Placental pericyte (primary cell): ENCODE measurements around the gene TEAD3. TPM values are rescaled to one million over a fixed set of nuclear protein-coding genes. Genes with fewer than 3 reads are reported as not detected.

Experiments
- small RNA-seq: library from RNA; depleted of rRNA; stranded (forward); fragments of <200 nt; gene quantifications from one replicate; pipeline ENCODE3, GENCODE V24; 2012; ENCODE audit warnings: low replicate concordance
- total RNA-seq: library from RNA; depleted of rRNA; stranded (reverse); fragments of >200 nt; gene quantifications from 2 replicates; pipeline ENCODE4 v1.2.3, GENCODE V29; 2012

TEAD3 gene
- 18.2 and 26.9 TPM in 2 replicates for total RNA-seq

DNA sequence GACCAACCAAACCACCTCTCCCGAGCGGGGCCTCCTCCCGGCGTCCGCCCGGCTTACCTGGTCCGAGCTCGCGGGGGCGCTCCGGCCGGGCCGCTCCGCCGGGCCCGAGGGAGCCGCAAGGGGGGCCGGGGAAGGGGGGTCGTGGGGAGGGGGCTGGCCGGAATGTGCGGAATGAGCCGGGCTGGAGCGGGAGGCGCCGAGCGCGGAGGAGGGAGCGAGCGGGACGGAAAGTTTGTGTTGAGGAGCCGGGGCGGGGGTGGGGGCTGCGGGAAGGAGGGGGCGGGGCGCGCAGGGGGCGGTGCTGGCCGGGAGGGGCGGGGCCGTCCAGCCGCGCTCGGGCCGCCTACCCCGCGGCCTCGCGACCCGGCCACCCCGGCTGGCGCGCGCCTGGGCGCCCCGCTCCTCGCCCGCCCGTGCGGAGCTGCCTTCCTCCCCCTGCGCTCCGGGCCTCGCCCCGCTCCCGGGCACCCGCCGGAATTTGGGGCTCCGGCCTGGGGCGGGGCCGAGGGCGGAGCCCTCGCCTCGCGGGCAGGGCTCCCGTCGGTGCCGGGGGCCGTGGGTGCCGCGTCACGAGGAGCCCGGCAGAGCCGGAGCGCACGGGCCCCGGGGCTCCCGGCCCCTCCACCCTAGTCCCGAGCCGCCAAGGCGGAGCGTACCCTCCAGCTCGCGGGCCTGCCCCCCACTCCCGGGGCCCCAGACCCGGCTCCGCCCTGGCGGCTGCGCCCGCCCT lies at the start of gene TEAD3:
Gene TEAD3 (minus strand): TSS at position 239 of the 730 bp plus-strand sequence.

GRCh38 chr6:35512740-35513139 lies 15.9 kb upstream of the TEAD3 start, which contains the start of gene TULP1:
Gene TULP1, minus strand, starts transcription at chr6:35512896. Its CDS starts 38 bp downstream, at chr6:35512858.

DNA sequence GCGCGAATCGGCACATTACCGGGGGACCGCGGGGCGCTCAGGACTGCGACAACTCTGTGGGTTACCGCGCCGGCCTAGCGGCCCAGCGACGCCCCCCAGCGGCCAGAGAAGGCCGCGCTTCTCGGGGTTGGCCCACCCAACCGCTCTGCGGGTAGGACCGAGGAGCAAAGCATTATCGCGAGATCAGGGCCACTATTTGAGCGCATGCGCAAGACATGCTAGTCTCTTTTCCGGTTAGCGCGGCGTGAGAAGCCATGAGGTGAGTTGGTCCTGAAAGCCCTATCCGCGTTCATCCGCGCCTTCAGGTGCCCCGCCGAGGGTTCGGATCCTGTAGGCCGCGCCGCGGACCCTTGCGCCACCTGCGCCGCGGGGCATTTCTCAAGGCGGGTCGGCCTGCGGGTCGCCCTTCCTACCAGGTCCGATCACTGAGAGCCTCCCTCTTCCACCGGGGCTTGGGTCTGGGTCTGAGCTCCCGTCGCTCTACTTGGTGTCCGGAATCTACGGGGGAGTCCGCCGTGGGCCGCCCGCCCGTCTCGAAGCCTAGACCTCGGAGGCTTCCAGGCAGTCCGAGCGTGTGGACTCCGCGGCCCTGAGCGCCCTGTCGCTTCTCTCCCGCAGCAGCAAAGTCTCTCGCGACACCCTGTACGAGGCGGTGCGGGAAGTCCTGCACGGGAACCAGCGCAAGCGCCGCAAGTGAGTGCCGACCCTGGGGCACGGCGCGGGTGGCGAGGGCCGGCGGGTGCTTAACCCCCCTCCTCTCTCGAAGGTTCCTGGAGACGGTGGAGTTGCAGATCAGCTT lies 28.5 kb downstream of the TEAD3 start, which contains the start of gene RPL10A:
Gene RPL10A (plus strand): TSS at position 221 of the 799 bp plus-strand sequence. CDS start 34 bp downstream, at position 255.

DNA sequence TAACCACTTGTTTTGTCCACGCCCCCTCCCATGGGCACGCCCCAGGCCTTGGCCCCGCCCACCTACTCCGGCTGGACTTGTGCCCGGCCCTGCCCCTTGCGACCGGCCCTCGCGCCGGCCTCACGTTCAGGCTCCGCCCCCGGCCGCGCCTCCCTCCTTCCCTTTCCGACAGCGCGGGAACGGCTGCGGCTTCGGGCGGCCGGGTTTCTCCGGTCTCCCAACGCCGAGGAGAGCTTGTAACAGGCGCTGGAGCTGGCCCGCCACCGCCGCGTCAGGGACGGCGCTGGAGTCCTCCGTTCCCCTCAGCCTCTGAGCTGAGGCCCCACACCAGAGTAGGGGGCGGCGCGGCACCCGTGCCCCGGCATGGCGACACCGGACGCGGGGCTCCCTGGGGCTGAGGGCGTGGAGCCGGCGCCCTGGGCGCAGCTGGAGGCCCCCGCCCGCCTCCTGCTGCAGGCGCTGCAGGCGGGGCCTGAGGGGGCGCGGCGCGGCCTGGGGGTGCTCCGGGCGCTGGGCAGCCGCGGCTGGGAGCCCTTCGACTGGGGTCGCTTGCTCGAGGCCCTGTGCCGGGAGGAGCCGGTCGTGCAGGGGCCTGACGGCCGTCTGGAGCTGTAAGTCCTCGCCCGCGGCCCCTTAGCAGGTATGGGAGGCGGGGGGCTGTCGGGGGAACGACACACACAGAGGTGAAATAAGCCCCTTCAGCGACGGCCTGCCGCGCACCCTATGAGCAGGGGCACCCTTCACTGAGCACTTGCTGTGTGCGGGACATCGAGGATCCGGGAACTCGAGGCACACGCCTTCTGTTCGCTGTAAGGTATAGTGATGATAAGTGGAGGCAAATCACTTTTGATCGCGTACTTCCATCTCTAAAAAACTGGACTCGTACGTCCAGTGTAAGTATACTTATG lies 44.4 kb downstream of the TEAD3 start, which contains the start of gene FANCE:
Gene FANCE (plus strand): TSS at position 156 of the 908 bp plus-strand sequence. CDS start 208 bp downstream, at position 364.

Small RNA genes within 50 kb of the gene (small RNA-seq; reads per million reads assigned to genes)
- gene MIR7111, result 0.26 reads per million

Other genes with a start within 250 kb of the TEAD3 start
- 20.9 and 27.6 TPM in 2 replicates for gene ZNF76, start 237.3 kb downstream of the TEAD3 start, total RNA-seq
- 0.22 and 0.57 TPM in 2 replicates for gene DEF6, start 199.3 kb downstream of the TEAD3 start, total RNA-seq
- gene PPARD, start 154.5 kb downstream of the TEAD3 start, total RNA-seq, result 8.3 and 11.6 TPM in 2 replicates
- gene FANCE, start 44.7 kb downstream of the TEAD3 start, total RNA-seq, result 7.7 and 12.3 TPM in 2 replicates
- 845 and 1,403 TPM in 2 replicates for gene RPL10A, start 28.7 kb downstream of the TEAD3 start, total RNA-seq
- not detected in 2 replicates for gene TULP1, start 15.8 kb upstream of the TEAD3 start, total RNA-seq
- gene FKBP5, start 191.8 kb upstream of the TEAD3 start, total RNA-seq, result 1.3 and 8.0 TPM in 2 replicates
- gene ARMC12, start 240.0 kb upstream of the TEAD3 start, total RNA-seq, result 0.88 TPM in 1 of 2 replicates, not detected in the other